GM19467 (cell line): ENCODE measurements around the gene GEMIN2.
"Not testable (repeated sequence)": the region's sequence is repeated elsewhere in the genome, so short reads cannot be mapped to it uniquely, and the experiment has no call there.

Source experiments
- ATAC-seq: cut with Tn5 transposase; IDR thresholded peaks from one replicate; pipeline ENCODE4 v1.9.1; 2021; ENCODE audit warnings: mild to moderate bottlenecking, moderate library complexity; ENCODE audit not compliant: unreplicated experiment

Gene GEMIN2, protein sequence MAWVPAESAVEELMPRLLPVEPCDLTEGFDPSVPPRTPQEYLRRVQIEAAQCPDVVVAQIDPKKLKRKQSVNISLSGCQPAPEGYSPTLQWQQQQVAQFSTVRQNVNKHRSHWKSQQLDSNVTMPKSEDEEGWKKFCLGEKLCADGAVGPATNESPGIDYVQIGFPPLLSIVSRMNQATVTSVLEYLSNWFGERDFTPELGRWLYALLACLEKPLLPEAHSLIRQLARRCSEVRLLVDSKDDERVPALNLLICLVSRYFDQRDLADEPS

DNA sequence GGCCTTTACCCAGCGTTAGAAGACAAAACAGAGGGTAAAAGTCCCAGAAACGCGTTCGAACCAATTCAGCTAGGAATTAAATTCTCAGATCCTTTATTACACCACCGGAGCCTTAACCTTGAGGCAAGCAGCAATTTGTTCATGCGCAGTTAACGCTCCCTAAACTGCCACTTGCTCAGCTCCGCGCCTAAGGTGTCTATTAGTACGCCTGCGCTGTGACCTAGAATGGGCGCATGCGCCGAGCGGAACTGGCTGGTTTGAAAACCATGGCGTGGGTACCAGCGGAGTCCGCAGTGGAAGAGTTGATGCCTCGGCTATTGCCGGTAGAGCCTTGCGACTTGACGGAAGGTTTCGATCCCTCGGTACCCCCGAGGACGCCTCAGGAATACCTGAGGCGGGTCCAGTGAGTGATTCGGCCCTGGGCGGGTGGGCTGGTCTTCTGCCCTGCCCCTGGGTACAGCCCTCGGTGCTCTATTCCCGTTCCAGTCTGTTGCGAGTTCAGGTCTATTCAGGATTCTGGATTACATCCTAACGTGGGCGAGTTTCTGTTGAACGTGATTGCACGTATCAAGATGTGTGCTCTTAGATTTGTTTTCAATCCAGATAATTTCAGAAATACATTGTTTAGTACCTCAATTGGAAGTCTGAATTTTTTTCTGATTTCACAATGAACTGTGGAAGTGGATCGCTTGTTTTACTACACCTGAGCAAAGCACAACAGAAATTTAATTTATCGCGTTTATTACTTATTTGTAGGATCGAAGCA, at the start of gene GEMIN2:
GEMIN2 (plus strand) TSS at position 251 of the 766 bp plus-strand sequence; CDS start at position 267, 16 bp downstream.
- ATAC-seq: peak; percentile 95

DNA sequence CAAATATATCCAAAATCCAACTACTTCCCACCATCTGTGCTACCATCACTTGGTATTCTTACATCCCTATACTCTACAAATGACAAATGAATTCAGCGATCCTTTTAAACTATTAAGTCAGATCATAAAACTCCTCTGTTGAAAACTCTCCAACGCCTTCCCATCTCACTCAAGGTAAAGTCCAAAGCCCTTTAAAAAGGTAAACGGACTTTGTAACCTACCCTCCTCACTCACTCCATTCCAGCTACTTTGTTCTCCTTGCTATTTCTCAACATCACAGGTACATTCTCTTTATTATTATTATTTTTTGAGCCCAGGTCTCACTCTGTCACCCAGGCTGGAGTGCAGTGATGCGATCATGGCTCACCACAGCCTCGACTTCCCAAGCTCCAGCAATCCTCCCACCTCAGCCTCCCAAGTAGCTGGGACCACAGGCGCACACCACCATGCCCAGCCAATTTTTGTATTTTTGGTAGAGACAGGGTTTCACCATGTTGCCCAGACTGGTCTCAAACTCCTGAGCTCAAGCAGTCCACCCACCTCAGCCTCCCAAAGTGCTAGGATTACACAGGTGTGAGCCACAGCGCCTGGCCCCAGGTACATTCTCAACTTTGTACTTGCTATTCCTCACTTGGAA, 44.8 kb upstream of the GEMIN2 start:
- not testable (repeated sequence) for ATAC-seq

DNA sequence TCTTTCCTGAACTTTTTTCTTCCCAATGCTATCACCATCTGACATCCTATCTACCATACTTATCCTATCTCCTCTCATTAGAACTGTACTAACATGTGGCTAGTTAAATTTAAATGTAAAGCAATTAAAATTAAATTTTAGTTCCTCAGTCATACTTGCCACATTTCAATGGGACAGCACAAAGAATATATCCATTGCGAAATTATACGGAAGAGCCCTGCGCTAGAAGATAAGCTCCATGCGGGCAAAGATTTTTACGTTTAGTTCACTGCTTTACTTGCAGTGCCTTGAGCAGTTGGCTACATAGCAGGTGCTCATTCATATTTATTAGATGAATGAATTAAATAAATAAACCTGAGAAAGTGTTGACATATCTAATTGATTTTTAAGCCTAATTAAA, 44.2 kb upstream of the GEMIN2 start:
- no peak for ATAC-seq

DNA sequence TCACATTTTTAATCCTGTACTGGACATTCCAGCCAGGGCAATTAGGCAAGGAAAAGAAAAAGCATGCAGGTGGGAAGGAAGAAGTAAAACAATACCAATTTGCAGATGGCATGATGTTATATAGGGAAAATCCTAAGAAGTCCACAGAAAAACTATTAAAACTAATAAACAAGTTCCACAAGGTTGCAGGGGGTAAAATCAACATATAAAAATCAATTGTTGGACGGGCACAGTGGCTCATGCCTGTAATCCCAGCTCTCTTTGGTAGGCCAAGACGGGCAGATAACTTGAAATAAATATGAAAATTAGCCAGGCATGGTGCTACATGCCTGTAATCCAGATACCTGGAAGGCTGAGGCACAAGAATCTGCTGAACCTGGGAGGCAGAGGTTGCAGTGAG, 43.0 kb upstream of the GEMIN2 start:
- ATAC-seq: no peak

DNA sequence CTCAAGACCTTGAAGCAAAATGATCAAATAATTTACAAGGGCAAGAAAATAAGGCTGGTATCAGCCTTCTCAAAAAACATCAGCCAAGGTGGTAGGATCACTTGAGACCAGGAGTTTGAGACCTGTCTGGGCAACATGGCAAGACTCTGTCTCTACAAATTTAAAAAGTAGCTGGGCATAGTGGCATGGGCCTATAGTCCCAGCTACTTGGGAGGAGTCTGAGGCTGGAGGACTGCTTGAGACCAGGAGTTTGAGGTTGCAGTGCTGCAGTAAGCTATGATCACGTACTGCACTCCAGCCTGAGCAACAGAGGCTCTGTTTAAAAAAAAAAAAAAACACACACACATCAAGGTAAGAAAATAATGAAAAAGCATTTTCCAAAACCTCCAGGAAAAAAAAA, 33.2 kb upstream of the GEMIN2 start:
- no peak for ATAC-seq

DNA sequence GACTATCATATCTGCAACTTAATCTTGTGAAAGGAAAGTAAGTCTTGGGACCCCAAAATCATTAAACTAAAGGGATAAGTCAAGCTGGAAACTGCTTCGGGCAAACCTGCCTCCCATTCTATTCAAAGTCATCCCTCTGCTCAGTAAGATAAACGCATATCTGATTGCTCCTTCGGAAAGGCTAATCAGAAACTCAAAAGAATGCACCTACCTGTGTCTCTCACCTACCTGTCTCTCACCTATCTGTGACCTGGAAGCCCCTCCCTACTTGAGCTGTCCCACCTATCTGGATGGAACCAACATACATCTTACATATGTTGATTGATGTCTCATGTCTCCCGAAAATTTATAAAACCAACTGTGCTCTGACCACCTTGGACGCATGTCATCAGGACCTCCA, 31.0 kb upstream of the GEMIN2 start:
- no peak for ATAC-seq

DNA sequence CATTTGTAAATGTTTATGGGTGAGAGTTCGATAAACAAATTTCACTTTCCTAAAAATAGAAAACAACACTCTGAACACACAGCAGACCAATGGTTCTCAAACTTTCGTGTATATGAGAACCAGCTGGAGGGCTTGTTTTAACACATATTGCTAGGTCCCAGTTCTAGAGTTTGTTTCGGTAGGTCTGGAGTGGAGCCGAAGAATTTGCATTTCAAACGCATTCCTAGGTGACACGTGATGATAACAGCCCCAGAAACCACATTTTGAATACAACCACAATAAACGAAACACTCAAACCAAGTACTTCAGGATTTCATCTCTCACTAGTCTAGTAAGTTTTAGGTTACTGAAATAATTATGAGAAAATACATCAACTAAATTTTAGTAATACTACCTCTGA, 28.2 kb upstream of the GEMIN2 start:
- ATAC-seq: no peak

DNA sequence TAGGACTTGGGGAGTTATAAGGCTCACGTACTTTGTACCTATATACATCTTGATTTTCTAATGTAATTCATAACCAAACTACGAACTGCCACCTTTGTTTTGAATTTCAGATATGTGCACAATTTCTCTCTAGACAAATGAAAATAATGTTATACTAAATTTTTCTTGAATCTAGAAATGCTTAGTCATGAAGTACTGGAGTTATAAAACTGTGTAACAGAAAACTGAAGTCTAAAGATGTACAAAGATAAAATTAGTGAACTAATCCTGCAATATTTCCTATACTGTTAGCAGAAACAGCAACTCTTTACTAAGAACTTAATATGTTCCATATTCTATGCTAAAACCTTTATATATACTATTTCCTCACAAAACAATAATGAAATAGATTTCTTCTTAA, 26.6 kb upstream of the GEMIN2 start:
- ATAC-seq: no peak

DNA sequence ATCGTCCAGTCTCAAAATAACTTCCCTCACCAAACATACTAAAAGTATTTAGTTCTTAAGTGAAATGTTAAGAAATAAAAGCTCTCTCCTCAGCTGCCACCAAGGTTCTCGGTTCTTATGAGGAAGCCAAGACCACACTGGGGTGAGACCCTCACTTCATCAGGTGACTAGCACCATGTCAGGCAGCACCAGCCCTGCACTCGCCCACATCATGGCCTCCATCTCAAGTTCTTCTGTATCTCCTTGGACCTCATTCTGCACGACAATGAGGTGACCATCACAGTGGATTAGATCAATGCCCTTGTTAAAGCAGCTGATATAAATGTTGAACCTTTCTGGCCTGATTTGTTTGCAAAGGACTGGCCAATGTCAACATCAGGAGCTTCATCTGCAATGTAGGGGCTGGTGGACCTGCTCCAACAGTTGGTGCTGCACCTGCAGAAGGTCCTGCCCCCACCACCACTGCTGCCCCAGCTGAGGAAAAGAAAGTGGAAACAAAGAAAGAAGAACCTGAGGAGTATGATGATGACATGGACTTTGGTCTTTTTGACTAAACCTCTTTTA, 23.5 kb upstream of the GEMIN2 start:
- ATAC-seq: no peak

DNA sequence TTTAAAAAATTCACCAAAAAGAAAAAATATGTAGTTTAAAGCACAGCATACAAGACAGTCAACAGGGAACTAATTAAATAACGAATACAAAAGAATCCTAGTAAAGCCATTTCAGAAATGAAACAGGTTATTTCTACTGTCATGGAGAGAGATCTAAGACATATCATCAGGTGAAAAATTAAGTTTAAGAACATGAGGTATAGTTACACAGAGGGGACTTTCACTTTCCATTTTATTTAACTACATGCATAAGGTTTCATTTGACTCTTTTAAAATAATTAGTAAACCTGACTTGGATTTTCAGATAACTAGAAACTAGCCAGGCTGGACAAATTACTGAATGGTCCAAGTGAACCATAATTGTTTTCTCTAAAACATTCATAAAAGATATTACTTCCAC, 22.4 kb upstream of the GEMIN2 start:
- no peak for ATAC-seq

DNA sequence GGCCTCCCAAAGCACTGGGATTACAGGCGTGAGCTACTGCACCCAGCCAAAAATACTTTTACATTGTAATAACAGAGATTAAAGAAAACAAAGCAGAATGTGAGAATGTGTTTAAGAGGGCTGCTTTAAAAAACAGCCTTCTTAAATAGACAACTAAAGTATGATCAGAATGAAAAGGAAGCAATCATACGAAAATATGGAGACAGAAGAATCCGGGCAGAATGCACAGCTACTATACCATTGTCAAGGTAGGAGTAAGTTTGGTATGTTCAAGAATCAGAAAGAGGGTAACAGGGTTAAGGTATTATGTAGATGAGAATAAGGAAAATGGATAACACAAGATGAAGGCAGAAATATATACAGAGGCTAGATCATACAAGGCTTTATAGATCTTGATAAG, 19.6 kb upstream of the GEMIN2 start:
- ATAC-seq: no peak

DNA sequence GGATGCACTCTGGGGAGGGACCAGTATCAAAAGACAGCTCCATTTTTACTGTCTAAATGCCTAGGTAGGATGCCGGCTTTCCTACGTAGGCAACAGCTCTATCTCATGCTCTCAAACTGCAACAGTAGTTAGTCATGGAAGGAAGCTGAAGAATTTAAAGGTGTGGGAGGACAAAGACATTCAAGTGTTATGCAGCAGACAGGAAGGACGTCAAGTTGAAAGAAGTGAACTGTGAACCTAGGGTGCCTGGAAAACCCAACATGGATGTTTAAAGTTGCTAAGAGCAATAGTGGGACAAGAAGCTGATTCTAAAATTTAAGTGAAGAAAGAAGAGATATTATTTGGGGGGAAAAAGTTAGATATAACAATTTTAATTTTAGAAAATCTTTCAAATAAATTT, 17.0 kb upstream of the GEMIN2 start:
- ATAC-seq: no peak

DNA sequence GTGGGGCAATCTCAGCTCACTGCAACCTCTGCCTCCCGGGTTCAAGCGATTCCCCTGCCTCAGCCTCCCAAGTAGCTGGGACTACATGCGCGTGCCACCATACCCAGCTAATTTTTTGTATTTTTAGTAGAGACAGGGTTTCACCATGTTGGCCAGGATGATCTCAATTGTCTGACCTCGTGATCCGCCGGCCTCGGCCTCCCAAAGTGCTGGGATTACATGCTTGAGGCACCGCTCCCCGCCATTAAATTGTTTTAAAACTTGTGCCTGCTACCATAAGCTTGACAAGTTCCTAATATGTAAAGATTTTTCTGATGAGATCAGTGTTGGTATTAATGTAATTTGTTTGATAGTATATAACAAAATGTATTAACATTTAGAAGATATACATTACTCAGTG, 14.9 kb upstream of the GEMIN2 start:
- not testable (repeated sequence) for ATAC-seq

DNA sequence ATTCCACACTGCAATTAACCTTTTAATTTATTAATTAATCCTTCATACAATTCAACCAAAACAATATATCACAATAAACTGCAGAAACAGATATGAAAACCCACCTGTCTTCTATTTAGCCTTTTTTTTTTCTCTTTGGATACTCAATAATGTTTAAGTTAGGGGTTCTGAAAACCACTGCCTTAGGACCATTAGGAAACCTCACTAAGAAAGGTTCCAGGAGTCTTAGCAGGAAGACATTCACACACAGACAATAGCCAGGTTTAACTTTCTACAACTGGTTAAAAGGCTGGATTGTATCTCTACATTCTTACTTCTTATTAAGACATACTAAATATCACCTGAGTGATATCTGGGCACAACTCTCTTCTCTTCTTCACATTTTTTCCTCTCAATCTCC, 14.4 kb upstream of the GEMIN2 start:
- ATAC-seq: no peak

DNA sequence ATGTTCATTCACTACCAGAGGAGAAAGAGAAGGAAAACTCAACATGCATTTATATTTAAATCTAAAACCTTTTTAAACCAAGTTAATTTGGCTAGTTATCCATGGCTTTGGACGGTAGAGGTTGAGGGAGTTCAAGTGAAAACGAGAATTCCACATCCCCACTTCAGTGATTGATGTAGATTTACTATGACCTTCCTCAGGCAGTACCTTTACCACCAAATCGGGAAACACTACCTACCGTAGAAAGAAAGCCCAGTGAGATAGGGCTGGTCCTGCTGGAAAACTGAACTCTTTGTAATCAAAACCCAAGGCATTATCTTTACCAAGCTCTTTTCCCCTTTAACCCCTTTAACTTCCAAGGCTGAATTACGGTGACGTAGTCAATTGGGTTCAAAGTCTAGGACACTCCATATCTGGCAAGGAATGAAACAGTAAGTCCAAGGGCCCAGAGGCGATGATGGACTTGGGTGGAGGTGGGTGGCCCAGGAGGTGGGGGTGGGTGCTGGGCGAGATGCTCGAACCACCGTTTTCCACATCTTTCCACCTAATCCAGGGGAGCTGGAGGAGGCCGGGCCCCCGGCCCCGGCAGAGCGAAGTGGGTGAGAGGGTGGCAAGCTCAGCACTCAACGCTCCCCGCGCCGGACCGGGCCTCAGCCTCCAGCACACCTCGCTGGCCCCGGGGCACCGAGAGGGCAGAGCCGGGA, 11.7 kb upstream of the GEMIN2 start:
- ATAC-seq: peak; percentile 29

DNA sequence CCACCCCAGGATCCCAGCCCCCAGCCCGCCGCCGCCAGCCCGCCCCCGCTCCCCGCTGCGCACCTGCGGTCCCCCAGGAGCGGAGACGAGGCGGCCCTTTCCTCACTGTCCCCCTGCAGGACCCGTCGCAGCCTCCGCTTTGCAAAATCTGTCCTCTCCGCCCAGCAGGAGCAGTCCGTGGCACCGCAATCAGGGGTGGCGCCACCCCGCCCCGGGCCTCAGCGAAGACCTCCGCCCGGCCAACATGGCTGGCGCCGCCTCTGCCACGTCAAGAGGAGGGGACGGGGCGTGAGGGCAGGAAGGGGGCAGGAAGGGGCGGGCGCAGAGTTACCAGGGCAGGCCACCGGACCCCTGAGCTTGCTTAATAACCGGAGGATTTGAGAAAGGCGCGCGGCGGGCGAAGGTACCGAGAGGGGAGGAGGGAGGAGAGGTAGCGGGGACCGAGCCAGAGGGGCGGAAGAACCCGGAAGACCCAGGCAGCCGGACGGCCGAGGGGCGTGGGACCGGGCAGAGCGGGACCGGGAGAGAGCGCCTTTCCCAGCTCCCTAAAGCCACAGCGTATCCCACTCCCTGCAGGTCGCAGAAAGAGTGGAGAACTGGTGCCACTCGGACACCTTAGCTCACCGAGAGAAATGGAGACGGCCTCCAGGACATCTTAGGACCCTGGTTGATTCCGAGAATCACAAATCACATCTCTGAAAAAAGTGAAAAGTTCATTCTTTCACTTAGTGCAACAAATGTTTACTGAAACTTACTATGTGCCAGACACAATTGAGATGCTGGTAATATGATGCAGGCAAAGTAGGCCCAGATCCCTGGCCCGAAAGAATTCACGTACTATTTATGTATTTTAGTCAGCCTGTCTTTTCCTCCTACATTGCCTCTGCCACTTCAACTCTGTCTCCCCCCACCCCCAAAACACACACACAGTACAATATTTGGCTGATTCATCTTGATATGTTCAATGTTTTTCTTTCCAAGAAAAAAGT, 10.9 kb upstream of the GEMIN2 start, which contains the start of gene SEC23A:
SEC23A (minus strand) TSS at position 267 of the 989 bp plus-strand sequence. CDS start 7,117 bp downstream, outside the sequence.
- peak; percentile 87 for ATAC-seq

DNA sequence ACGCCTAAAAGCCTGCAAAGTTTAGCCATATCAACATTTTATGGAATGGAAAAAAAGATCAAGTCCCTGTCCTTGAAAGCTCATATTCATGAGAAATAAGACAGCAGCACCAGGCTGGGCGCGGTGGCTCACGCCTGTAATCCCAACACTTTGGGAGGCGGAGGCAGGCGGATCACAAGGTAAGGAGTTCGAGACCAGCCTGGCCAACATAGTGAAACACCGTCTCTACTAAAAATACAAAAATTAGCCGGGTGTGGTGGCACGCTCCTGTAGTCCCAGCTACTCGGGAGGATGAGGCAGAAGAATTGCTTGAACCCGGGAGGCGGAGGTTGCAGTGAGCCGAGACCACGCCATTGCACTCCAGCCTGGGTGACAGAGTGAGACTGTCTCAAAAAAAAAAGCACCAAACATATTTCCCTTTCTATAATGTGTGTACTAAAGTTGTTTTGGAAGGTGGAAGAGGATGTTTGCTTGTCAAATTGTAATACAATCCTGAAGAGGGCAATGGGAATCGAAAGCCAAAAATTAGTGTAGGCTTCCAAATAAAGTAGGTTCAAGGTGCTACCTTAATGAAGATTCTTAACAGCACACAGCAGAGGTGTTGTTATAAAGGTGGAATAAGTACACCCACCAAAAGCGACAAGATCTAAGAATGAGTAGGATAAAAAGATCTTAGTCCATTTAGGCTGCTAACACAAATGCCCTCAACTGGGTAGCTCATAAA, 9.9 kb upstream of the GEMIN2 start:
- not testable (repeated sequence) for ATAC-seq

DNA sequence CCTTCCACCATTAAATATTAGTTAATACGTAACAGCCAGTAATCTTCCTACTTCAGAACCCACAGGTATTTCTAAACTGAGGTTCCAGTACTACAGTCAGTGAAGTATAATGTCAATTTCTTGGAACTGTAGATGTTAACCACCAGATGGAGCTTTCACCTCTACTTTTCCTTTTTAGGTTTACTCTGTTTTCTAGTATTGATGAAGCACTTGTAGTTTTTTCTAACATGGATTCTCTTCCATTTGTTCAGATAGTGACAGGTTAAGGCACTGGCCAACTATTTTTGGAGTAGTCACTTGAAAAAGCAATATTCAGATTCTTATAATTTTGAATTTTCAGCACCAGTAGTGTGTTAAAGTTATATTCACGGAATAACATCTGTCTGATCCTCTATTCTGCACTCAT, 6.5 kb upstream of the GEMIN2 start:
- no peak for ATAC-seq

DNA sequence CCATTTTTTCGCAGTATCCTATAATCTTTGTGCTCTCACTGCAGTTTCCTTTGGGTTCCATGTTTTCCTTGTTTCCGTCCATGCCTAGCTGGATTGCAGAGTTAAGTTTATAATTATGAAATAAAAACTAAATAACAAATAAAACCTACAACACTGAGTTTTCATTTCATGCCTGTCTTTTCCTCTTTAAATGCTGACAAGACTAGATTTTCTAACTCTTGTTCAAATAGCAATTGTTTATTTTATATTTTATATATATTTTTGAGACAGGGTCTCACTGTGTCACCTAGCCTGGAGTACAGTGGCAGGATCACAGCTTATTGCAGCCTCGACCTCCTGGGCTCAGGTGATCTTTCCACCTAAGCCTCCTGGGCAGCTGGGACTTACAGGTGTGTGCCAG, 5.3 kb upstream of the GEMIN2 start:
- no peak for ATAC-seq
